ENCODE results near the gene CFC1B. TPM values are rescaled to one million over a fixed set of nuclear protein-coding genes. Genes with fewer than 3 reads are reported as not detected.
"Not testable (repeated sequence)": the region's sequence is repeated elsewhere in the genome, so short reads cannot be mapped to it uniquely, and the experiment has no call there.

CFC1B gene
- not detected for polyA plus RNA-seq (ENCODE audit: insufficient read length)

- DNase-seq (ENCODE audit: low read depth) = not testable (repeated sequence)
These were observed at the start of gene CFC1B for GRCh38 chr2:130520992-130521391. CFC1B (plus strand) TSS chr2:130521222; CDS start chr2:130521485, 263 bp downstream.

GRCh38 chr2:130491073-130491472 lies 29.9 kb upstream of the CFC1B start:
- DNase-seq (ENCODE audit: low read depth) = not testable (repeated sequence)

- not testable (repeated sequence) for DNase-seq (ENCODE audit: low read depth)
These were observed 11.8 kb upstream of the CFC1B start, which contains the start of gene POTEI for GRCh38 chr2:130509228-130509627. POTEI (minus strand) TSS chr2:130509328; CDS start chr2:130509235, 93 bp downstream.

GRCh38 chr2:130510807-130511746 lies 9.9 kb upstream of the CFC1B start:
- not testable (repeated sequence) for DNase-seq (ENCODE audit: low read depth)

- not testable (repeated sequence) for DNase-seq (ENCODE audit: low read depth)
These were observed 9.1 kb upstream of the CFC1B start for GRCh38 chr2:130511747-130512451.

GRCh38 chr2:130518516-130519106 lies 2.4 kb upstream of the CFC1B start:
- not testable (repeated sequence) for DNase-seq (ENCODE audit: low read depth)

GRCh38 chr2:130522390-130522789 lies 1.4 kb downstream of the CFC1B start:
- not testable (repeated sequence) for DNase-seq (ENCODE audit: low read depth)

GRCh38 chr2:130527365-130527967 lies 6.4 kb downstream of the CFC1B start:
- not testable (repeated sequence) for DNase-seq (ENCODE audit: low read depth)

- DNase-seq (ENCODE audit: low read depth) = not testable (repeated sequence)
These were observed 8.5 kb downstream of the CFC1B start for GRCh38 chr2:130529545-130529944.

GRCh38 chr2:130530212-130530611 lies 9.2 kb downstream of the CFC1B start:
- not testable (repeated sequence) for DNase-seq (ENCODE audit: low read depth)

- DNase-seq (ENCODE audit: low read depth) = not testable (repeated sequence)
These were observed 10.2 kb downstream of the CFC1B start for GRCh38 chr2:130531225-130531624.

GRCh38 chr2:130531672-130532071 lies 10.7 kb downstream of the CFC1B start:
- not testable (repeated sequence) for DNase-seq (ENCODE audit: low read depth)

- not testable (repeated sequence) for DNase-seq (ENCODE audit: low read depth)
These were observed 15.6 kb downstream of the CFC1B start for GRCh38 chr2:130536654-130537053.

GRCh38 chr2:130538271-130538670 lies 17.2 kb downstream of the CFC1B start:
- not testable (repeated sequence) for DNase-seq (ENCODE audit: low read depth)

- not testable (repeated sequence) for DNase-seq (ENCODE audit: low read depth)
These were observed 21.8 kb downstream of the CFC1B start for GRCh38 chr2:130542789-130543188.

GRCh38 chr2:130543785-130544528 lies 22.9 kb downstream of the CFC1B start:
- DNase-seq (ENCODE audit: low read depth) = not testable (repeated sequence)

- DNase-seq (ENCODE audit: low read depth) = not testable (repeated sequence)
These were observed 24.0 kb downstream of the CFC1B start for GRCh38 chr2:130544978-130545377.

- not testable (repeated sequence) for DNase-seq (ENCODE audit: low read depth)
These were observed 27.4 kb downstream of the CFC1B start for GRCh38 chr2:130548418-130548817.

GRCh38 chr2:130549475-130549874 lies 28.5 kb downstream of the CFC1B start:
- DNase-seq (ENCODE audit: low read depth) = not testable (repeated sequence)

GRCh38 chr2:130554178-130554577 lies 33.2 kb downstream of the CFC1B start:
- not testable (repeated sequence) for DNase-seq (ENCODE audit: low read depth)

GRCh38 chr2:130556441-130556840 lies 35.4 kb downstream of the CFC1B start:
- DNase-seq (ENCODE audit: low read depth) = not testable (repeated sequence)
